ENCODE data around the gene KCNQ2.

The KCNQ2 gene

DNA sequence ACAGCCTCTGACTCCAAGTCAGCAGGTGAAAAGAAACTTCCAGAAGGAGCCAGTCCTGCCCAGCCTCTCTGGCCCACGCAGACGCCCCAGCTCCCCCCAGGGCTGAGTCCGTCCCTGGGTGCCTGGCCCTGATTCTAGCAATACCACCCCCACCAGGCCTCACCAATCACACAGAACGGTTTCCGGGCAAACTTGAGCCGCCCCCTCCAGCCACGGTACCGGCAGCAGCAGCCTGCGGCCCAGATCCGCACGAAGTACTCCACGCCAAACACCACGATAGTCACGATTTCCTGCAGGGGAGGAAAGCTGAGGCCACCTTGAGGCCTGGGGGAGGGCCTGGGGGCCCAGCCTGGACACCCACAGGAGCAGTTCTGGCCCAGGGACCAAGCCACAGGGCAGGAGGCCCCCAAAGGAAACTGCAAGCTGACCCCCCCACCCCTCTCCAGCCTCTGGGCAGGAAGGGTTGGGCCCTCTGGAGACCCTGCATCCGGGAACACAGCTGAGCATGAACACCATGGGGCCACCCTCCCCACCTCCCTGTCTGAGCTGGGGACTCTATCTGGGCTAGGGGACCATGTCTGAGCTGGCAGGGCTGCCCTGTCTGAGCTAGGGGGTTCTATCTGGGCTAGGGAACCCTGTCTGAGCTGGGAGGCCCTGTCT, 27.2 kb downstream of the KCNQ2 start:
- Histone ChIP-seq H3K27ac (ENCODE audit: low read depth, low read length) (no peak overlapping the region), H3K4me3 (ENCODE audit: low read depth in 1 of 2, low read length in 2 of 2) (no peak overlapping the region)

GRCh38 chr20:63444548-63444947, 27.9 kb downstream of the KCNQ2 start:
- Histone ChIP-seq H3K9ac (ENCODE audit: low read length) (no peak overlapping the region), H3K27ac (ENCODE audit: low read depth, low read length) (no peak overlapping the region), H3K9me3 (ENCODE audit: low read length) (no peaks in the 10 kb centered on the region), H3K4me3 (ENCODE audit: low read depth in 1 of 2, low read length in 2 of 2) (no peak overlapping the region), H3K4me1 (ENCODE audit: insufficient read depth, low read length) (no peaks in the 10 kb centered on the region), H3K36me3 (ENCODE audit: insufficient read depth, low read length) (no peaks in the 10 kb centered on the region), H3K27me3 (ENCODE audit: control insufficient read depth in 1 of 2, insufficient read depth in 2 of 2, low read length in 2 of 2) (peaks cover 9 to 38% of the 10 kb centered on the region in 2 donors)

More for the DNA sequence above, 27.2 kb downstream of the KCNQ2 start:
- H3K36me3 ChIP-seq (ENCODE audit: insufficient read depth, low read length), result no peaks in the 10 kb centered on the region
- H3K9ac ChIP-seq (ENCODE audit: low read length), result no peak overlapping the region
- peaks cover 9 to 40% of the 10 kb centered on the region in 2 donors for H3K27me3 ChIP-seq (ENCODE audit: control insufficient read depth in 1 of 2, insufficient read depth in 2 of 2, low read length in 2 of 2)
- no peaks in the 10 kb centered on the region for H3K9me3 ChIP-seq (ENCODE audit: low read length)
- H3K4me1 ChIP-seq (ENCODE audit: insufficient read depth, low read length), result no peaks in the 10 kb centered on the region

- H3K4me1 ChIP-seq (ENCODE audit: insufficient read depth, low read length), result no peaks in the 10 kb centered on the region
- peaks cover 5 to 35% of the 10 kb centered on the region in 2 donors for H3K27me3 ChIP-seq (ENCODE audit: control insufficient read depth in 1 of 2, insufficient read depth in 2 of 2, low read length in 2 of 2)
- H3K9ac ChIP-seq (ENCODE audit: low read length), result no peak overlapping the region
- no peak overlapping the region for H3K4me3 ChIP-seq (ENCODE audit: low read depth in 1 of 2, low read length in 2 of 2)
- no peak overlapping the region for H3K27ac ChIP-seq (ENCODE audit: low read depth, low read length)
- no peaks in the 10 kb centered on the region for H3K9me3 ChIP-seq (ENCODE audit: low read length)
- no peaks in the 10 kb centered on the region for H3K36me3 ChIP-seq (ENCODE audit: insufficient read depth, low read length)
These were observed 28.7 kb downstream of the KCNQ2 start for GRCh38 chr20:63443606-63444395.

GRCh38 chr20:63442100-63442493, 30.4 kb downstream of the KCNQ2 start:
- Histone ChIP-seq H3K9ac (ENCODE audit: low read length) (no peak overlapping the region), H3K36me3 (ENCODE audit: insufficient read depth, low read length) (no peaks in the 10 kb centered on the region), H3K4me3 (ENCODE audit: low read depth in 1 of 2, low read length in 2 of 2) (no peak overlapping the region), H3K4me1 (ENCODE audit: insufficient read depth, low read length) (no peaks in the 10 kb centered on the region), H3K9me3 (ENCODE audit: low read length) (no peaks in the 10 kb centered on the region), H3K27ac (ENCODE audit: low read depth, low read length) (no peak overlapping the region), H3K27me3 (ENCODE audit: control insufficient read depth in 1 of 2, insufficient read depth in 2 of 2, low read length in 2 of 2) (peaks cover 0 to 30% of the 10 kb centered on the region in 2 donors)

- Histone ChIP-seq H3K27me3 (ENCODE audit: control insufficient read depth in 1 of 2, insufficient read depth in 2 of 2, low read length in 2 of 2) (peaks cover 0 to 27% of the 10 kb centered on the region in 2 donors), H3K9ac (ENCODE audit: low read length) (no peak overlapping the region), H3K36me3 (ENCODE audit: insufficient read depth, low read length) (no peaks in the 10 kb centered on the region), H3K27ac (ENCODE audit: low read depth, low read length) (no peak overlapping the region), H3K4me3 (ENCODE audit: low read depth in 1 of 2, low read length in 2 of 2) (no peak overlapping the region), H3K4me1 (ENCODE audit: insufficient read depth, low read length) (no peaks in the 10 kb centered on the region), H3K9me3 (ENCODE audit: low read length) (no peaks in the 10 kb centered on the region)
These were observed 31.0 kb downstream of the KCNQ2 start for GRCh38 chr20:63441136-63442099.

- Histone ChIP-seq H3K27ac (ENCODE audit: low read depth, low read length) (no peak overlapping the region), H3K9ac (ENCODE audit: low read length) (no peak overlapping the region), H3K4me3 (ENCODE audit: low read depth in 1 of 2, low read length in 2 of 2) (no peak overlapping the region), H3K27me3 (ENCODE audit: control insufficient read depth in 1 of 2, insufficient read depth in 2 of 2, low read length in 2 of 2) (peaks cover 0 to 22% of the 10 kb centered on the region in 2 donors), H3K36me3 (ENCODE audit: insufficient read depth, low read length) (no peaks in the 10 kb centered on the region), H3K4me1 (ENCODE audit: insufficient read depth, low read length) (no peaks in the 10 kb centered on the region), H3K9me3 (ENCODE audit: low read length) (no peaks in the 10 kb centered on the region)
These were observed 32.0 kb downstream of the KCNQ2 start for GRCh38 chr20:63440366-63440955.

DNA sequence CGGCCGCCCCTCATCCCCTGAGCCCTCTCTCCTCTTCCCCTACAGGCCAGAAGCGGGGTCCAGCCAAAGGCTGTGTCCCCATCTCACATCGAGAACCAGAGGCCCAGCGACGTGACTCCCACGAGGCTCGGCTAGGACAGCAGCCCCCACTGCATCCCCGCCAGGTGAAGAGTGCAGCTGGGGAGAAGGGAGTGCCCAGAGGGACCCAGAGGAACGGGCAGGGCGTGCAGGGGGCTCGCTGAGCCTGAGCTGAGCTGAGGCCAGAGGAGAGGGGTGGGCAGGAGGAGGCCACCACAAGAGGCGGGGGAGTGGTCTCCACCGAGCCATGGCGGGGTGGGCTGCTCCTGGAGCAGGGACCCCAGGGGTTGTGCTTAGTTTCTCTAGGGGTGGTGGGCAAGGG, 32.6 kb downstream of the KCNQ2 start:
- Histone ChIP-seq H3K4me3 (ENCODE audit: low read depth in 1 of 2, low read length in 2 of 2) (no peak overlapping the region), H3K27ac (ENCODE audit: low read depth, low read length) (no peak overlapping the region), H3K9me3 (ENCODE audit: low read length) (no peaks in the 10 kb centered on the region), H3K9ac (ENCODE audit: low read length) (no peak overlapping the region), H3K27me3 (ENCODE audit: control insufficient read depth in 1 of 2, insufficient read depth in 2 of 2, low read length in 2 of 2) (peaks cover 0 to 22% of the 10 kb centered on the region in 2 donors), H3K4me1 (ENCODE audit: insufficient read depth, low read length) (no peaks in the 10 kb centered on the region), H3K36me3 (ENCODE audit: insufficient read depth, low read length) (no peaks in the 10 kb centered on the region)

DNA sequence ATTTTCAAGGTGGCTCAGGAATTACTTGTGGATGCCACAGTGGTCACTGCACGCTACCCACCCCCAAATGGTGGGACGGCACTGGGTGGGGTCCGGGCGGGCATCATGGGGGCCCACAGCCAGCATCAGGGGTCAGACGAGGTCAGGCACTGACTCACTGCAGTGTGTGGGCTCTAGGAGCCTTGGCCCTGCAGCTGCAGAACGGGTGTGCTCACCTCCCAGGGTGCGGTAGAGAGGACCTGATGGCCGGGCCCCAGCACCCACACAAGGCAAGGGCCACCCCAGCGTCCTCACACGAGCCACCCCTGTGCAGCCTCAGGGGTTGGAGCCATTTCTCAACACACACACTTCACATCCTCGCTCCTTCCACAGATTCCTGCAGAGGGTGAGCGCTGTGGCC, 34.3 kb downstream of the KCNQ2 start:
- Histone ChIP-seq H3K4me1 (ENCODE audit: insufficient read depth, low read length) (no peaks in the 10 kb centered on the region), H3K36me3 (ENCODE audit: insufficient read depth, low read length) (no peaks in the 10 kb centered on the region), H3K27me3 (ENCODE audit: control insufficient read depth in 1 of 2, insufficient read depth in 2 of 2, low read length in 2 of 2) (peaks cover 0 to 36% of the 10 kb centered on the region in 2 donors), H3K27ac (ENCODE audit: low read depth, low read length) (no peak overlapping the region), H3K4me3 (ENCODE audit: low read depth in 1 of 2, low read length in 2 of 2) (no peak overlapping the region), H3K9ac (ENCODE audit: low read length) (no peak overlapping the region), H3K9me3 (ENCODE audit: low read length) (no peaks in the 10 kb centered on the region)

DNA sequence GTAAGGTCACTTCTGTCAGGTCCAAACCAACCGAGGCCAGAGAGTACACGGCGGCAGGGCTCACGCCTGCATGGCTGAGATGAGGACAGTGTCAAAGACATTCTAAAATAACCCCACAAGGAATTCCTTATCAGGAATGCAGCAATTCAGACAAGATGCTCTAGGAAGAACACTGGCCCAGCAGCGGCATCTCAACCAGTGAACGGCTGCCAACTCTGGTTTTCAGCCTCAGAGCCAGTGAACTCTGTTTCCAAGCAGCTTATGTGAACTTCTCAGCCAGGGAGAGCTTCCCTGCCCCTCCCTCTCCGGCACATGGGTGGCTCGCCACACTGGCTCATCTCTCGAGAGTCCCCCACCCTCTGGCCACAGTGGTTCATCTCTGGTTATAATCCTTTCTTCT, 36.9 kb downstream of the KCNQ2 start:
- H3K4me1 ChIP-seq (ENCODE audit: insufficient read depth, low read length), result no peaks in the 10 kb centered on the region
- no peak overlapping the region for H3K4me3 ChIP-seq (ENCODE audit: low read depth in 1 of 2, low read length in 2 of 2)
- H3K27ac ChIP-seq (ENCODE audit: low read depth, low read length), result no peak overlapping the region
- no peaks in the 10 kb centered on the region for H3K36me3 ChIP-seq (ENCODE audit: insufficient read depth, low read length)
- H3K9ac ChIP-seq (ENCODE audit: low read length), result no peak overlapping the region
- H3K27me3 ChIP-seq (ENCODE audit: control insufficient read depth in 1 of 2, insufficient read depth in 2 of 2, low read length in 2 of 2), result peaks cover 0 to 30% of the 10 kb centered on the region in 2 donors
- H3K9me3 ChIP-seq (ENCODE audit: low read length), result no peaks in the 10 kb centered on the region

DNA sequence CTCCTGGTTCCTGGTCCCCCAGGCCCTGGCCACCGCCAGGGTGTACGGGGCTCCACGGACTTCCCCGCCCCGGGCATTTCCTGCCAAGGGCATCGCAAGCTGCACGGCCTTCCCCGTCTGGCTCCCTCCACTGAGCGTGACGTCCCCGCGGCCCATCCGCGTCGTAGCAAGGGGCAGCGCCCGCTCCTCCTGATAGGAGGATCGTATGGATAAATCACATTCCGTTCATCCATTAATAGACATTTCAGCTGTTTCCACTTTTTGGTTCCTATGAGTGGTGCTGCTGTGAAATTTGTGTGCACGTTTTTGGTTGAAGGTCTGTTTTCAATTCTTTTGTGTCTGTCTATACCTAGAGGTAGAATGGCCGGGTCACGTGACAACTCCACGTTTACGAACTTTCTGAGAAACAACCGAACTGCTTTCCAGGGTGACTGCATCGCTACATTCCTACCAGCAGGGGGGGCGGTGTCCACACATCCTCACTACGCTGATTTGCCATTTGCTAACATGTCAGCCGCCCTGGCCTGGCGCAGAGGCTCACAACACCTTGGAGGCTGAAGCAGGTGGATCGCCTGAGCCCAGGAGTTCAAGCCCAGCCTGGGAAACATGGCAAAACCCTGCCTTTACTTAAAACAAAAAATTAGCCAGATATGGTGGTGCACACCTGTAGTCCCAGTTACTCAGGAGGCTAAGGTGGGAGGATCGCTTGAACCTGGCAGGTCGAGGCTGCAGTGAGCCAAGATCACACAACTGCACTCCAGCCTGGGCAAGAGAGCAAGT, 37.7 kb downstream of the KCNQ2 start:
- Histone ChIP-seq H3K4me3 (ENCODE audit: low read depth in 1 of 2, low read length in 2 of 2) (no peak overlapping the region), H3K27me3 (ENCODE audit: control insufficient read depth in 1 of 2, insufficient read depth in 2 of 2, low read length in 2 of 2) (peaks cover 0 to 36% of the 10 kb centered on the region in 2 donors), H3K9ac (ENCODE audit: low read length) (no peak overlapping the region), H3K9me3 (ENCODE audit: low read length) (no peaks in the 10 kb centered on the region), H3K36me3 (ENCODE audit: insufficient read depth, low read length) (no peaks in the 10 kb centered on the region), H3K27ac (ENCODE audit: low read depth, low read length) (no peak overlapping the region), H3K4me1 (ENCODE audit: insufficient read depth, low read length) (no peaks in the 10 kb centered on the region)
